HCT116 (cell line): ENCODE data around the gene PPP4R3A. TPM values are rescaled to one million over a fixed set of nuclear protein-coding genes. Genes with fewer than 3 reads are reported as not detected.

Experiments
- ATAC-seq: fragments of 200-7000 bp; cut with Tn5 transposase; 2 replicates; pipeline ENCODE4 v1.9.1; 2020; ENCODE audit warnings: mild to moderate bottlenecking, moderate library complexity
- BruUV-seq: library from RNA; stranded (reverse); fragments of 400-500 nt; replicated peaks from 2 replicates; lab custom pipeline; 2021; lab: Mats Ljungman, UMichigan
- CTCF ChIA-PET: fragments of 300-600 bp; sonication (Branson Sonifier 250); formaldehyde crosslinking; loops from one replicate; lab custom pipeline; 2021; ENCODE audit warnings: antibody characterized with exemption; lab: Charles Lee
- POLR2A ChIA-PET: fragments of 300-600, 350-600 bp; sonication (Branson Sonifier 250); formaldehyde crosslinking; loops from one replicate; lab custom pipeline; 2021; ENCODE audit warnings: antibody characterized with exemption; lab: Charles Lee
- RAD21 ChIA-PET, 2 experiments: fragments of 300-600 bp; sonication (Branson Sonifier 250); formaldehyde crosslinking; loops; one replicate each; lab custom pipeline; 2023; ENCODE audit warnings: low total read pairs in 2 of 2; ENCODE audit not compliant: uncharacterized antibody in 2 of 2, unreplicated experiment in 2 of 2, low non-redundant PET in 1 of 2; lab: Charles Lee
- DNase-seq: peaks from one replicate; pipeline ENCODE4 v3.0.0-alpha.2; 2010; ENCODE audit warnings: low read depth, low spot score
- H2AFZ ChIP-seq: fragments of 200-600 bp; shearing (Covaris generic), sonication (generic); 2 replicates; pipeline ENCODE4 v1.6.1; 2017; ENCODE audit warnings: low read depth, mixed run types, mixed read lengths, antibody characterized with exemption, low read length; ENCODE audit not compliant: poor library complexity, severe bottlenecking
- H3K27ac ChIP-seq: 2 replicates; pipeline ENCODE4 v1.5.1; 2012; ENCODE audit warnings: low read depth, low read length
- H3K27me3 ChIP-seq: fragments of 200-600 bp; sonication (generic); 2 replicates; pipeline ENCODE4 v1.6.1; 2016; ENCODE audit warnings: mixed run types, low read length, mixed read lengths; ENCODE audit not compliant: insufficient read depth
- H3K36me3 ChIP-seq, 2 experiments: fragments of 200-500 bp in 1 of 2; fragments of 200-600 bp in 1 of 2; sonication (Bioruptor generic) in 1 of 2; sonication (generic) in 1 of 2; 2 replicates each; pipeline versions ENCODE4 v1.5.1 to v1.6.1; 2014 to 2016; ENCODE audit warnings: low read length in 2 of 2, inconsistent platforms in 1 of 2, mixed read lengths in 1 of 2, mixed run types in 1 of 2; ENCODE audit not compliant: insufficient read depth in 2 of 2, control insufficient read depth in 1 of 2
- H3K4me1 ChIP-seq, 2 experiments: fragments of 200-600 bp in 1 of 2; sonication (generic) in 1 of 2; 2 replicates each; pipeline versions ENCODE4 v1.5.1 to v1.6.1; 2012 to 2017; ENCODE audit warnings: low read length in 2 of 2, inconsistent platforms in 1 of 2, mild to moderate bottlenecking in 1 of 2, mixed read lengths in 1 of 2, mixed run types in 1 of 2, moderate library complexity in 1 of 2; ENCODE audit not compliant: insufficient read depth in 2 of 2, control insufficient read depth in 1 of 2
- H3K4me2 ChIP-seq: fragments of 200-600 bp; sonication (generic); 2 replicates; pipeline ENCODE4 v1.6.1; 2017; ENCODE audit warnings: mixed run types, low read length, mixed read lengths
- H3K4me3 ChIP-seq, 2 experiments: fragments of 200-600 bp in 1 of 2; sonication (generic) in 1 of 2; replicated peaks in 1 of 2; 2 replicates each; pipeline ENCODE4 v1.5.1; 2011 to 2016; ENCODE audit warnings: low read length in 2 of 2, control low read depth in 1 of 2, low read depth in 1 of 2, mild to moderate bottlenecking in 1 of 2, mixed read lengths in 1 of 2, mixed run types in 1 of 2
- H3K79me2 ChIP-seq: fragments of 200-600 bp; sonication (generic); 2 replicates; pipeline ENCODE4 v1.6.1; 2017; ENCODE audit warnings: mild to moderate bottlenecking, mixed run types, low read length, moderate library complexity, mixed read lengths; ENCODE audit not compliant: insufficient read depth
- H3K9ac ChIP-seq: fragments of 200-600 bp; sonication (generic); 2 replicates; pipeline ENCODE4 v1.6.1; 2016; ENCODE audit warnings: low read length, mixed read lengths
- H3K9me2 ChIP-seq: fragments of 200-600 bp; sonication (generic), shearing (Covaris generic); 2 replicates; pipeline ENCODE4 v1.6.1; 2017; ENCODE audit warnings: mixed run types, mild to moderate bottlenecking, moderate library complexity; ENCODE audit not compliant: insufficient read depth
- H3K9me3 ChIP-seq, 2 experiments: fragments of 200-500 bp in 1 of 2; fragments of 200-600 bp in 1 of 2; sonication (Bioruptor generic) in 1 of 2; sonication (generic) in 1 of 2; 2 replicates each; pipeline ENCODE4 v1.6.1; 2014 to 2017; ENCODE audit warnings: low read length in 2 of 2, mixed read lengths in 2 of 2, inconsistent platforms in 1 of 2, low read depth in 1 of 2, mild to moderate bottlenecking in 1 of 2, mixed run types in 1 of 2, moderate library complexity in 1 of 2; ENCODE audit not compliant: control insufficient read depth in 1 of 2, insufficient read depth in 1 of 2
- H4K20me1 ChIP-seq: fragments of 200-600 bp; sonication (generic), shearing (Covaris generic); 2 replicates; pipeline ENCODE4 v1.6.1; 2017; ENCODE audit warnings: mixed run types, mild to moderate bottlenecking, moderate library complexity; ENCODE audit not compliant: insufficient read depth
- ATF3 ChIP-seq: IDR thresholded peaks from 2 replicates; pipeline ENCODE4 v1.6.1; 2012
- CBX3 ChIP-seq: IDR thresholded peaks from 2 replicates; pipeline ENCODE4 v1.6.1; 2012; ENCODE audit warnings: low read depth
- EGR1 ChIP-seq: IDR thresholded peaks from 2 replicates; pipeline ENCODE4 v1.6.1; 2012; ENCODE audit warnings: low read depth
- ELF1 ChIP-seq: IDR thresholded peaks from 2 replicates; pipeline ENCODE4 v1.6.1; 2012; ENCODE audit warnings: low read depth, borderline replicate concordance
- EZH2phosphoT487 ChIP-seq: fragments of 200-600 bp; IDR thresholded peaks from 2 replicates; pipeline ENCODE4 v1.6.1; 2018; ENCODE audit warnings: antibody characterized with exemption, borderline replicate concordance
- FOSL1 ChIP-seq: IDR thresholded peaks from 2 replicates; pipeline ENCODE4 v1.6.1; 2012; ENCODE audit warnings: low read depth
- POLR2A ChIP-seq: IDR thresholded peaks from 2 replicates; pipeline ENCODE4 v1.7.0; 2011; ENCODE audit warnings: borderline replicate concordance; ENCODE audit not compliant: insufficient read depth, insufficient read length; ENCODE audit errors: extremely low read depth
- POLR2AphosphoS5 ChIP-seq: IDR thresholded peaks from 2 replicates; pipeline ENCODE4 v1.6.1; 2011; ENCODE audit warnings: mild to moderate bottlenecking, low read depth, low read length, moderate library complexity
- RAD21 ChIP-seq: IDR thresholded peaks from 2 replicates; pipeline ENCODE4 v1.6.1; 2012; ENCODE audit warnings: low read depth, mild to moderate bottlenecking
- SIN3A ChIP-seq: IDR thresholded peaks from 2 replicates; pipeline ENCODE4 v1.6.1; 2012; ENCODE audit warnings: low read depth
- SP1 ChIP-seq: IDR thresholded peaks from 2 replicates; pipeline ENCODE4 v1.6.1; 2012; ENCODE audit warnings: low read depth
- SRF ChIP-seq: IDR thresholded peaks from 2 replicates; pipeline ENCODE4 v1.6.1; 2012; ENCODE audit warnings: low read depth
- YY1 ChIP-seq: IDR thresholded peaks from 2 replicates; pipeline ENCODE4 v1.6.1; 2011; ENCODE audit warnings: low read length, low read depth, moderate library complexity, mild to moderate bottlenecking; ENCODE audit not compliant: insufficient replicate concordance; ENCODE audit errors: extremely low read depth
- ZBTB33 ChIP-seq: IDR thresholded peaks from 2 replicates; pipeline ENCODE4 v1.6.1; 2011; ENCODE audit warnings: mild to moderate bottlenecking, low read length, moderate library complexity; ENCODE audit not compliant: insufficient replicate concordance; ENCODE audit errors: extremely low read depth
- intact Hi-C: fragments of 100-400 bp; cut with micrococcal nuclease; formaldehyde crosslinking; loops from 2 replicates; pipeline ENCODE4 v1.10.0; 2022
- total RNA-seq: library from RNA; stranded (reverse); gene quantifications from one replicate; pipeline ENCODE4 v1.2.1, GENCODE V29; 2021; ENCODE audit not compliant: unreplicated experiment
- TF ChIP-seq, protein P1 (sequence below): IDR thresholded peaks from 2 replicates; pipeline ENCODE4 v1.6.1; 2012; ENCODE audit warnings: low read depth
- TF ChIP-seq, protein P2 (sequence below), 3 experiments: fragments of 200-600 bp in 1 of 3; sonication (generic) in 1 of 3; IDR thresholded peaks in 2 of 3; conservative IDR thresholded peaks in 1 of 3; 2 replicates each; pipeline ENCODE4 v1.5.1; 2012 to 2017; ENCODE audit warnings: low read depth in 2 of 3, low read length in 2 of 3, antibody characterized with exemption in 1 of 3, borderline replicate concordance in 1 of 3, control low read depth in 1 of 3, mild to moderate bottlenecking in 1 of 3, mixed read lengths in 1 of 3, mixed run types in 1 of 3, moderate library complexity in 1 of 3; ENCODE audit not compliant: insufficient read depth in 1 of 3

The PPP4R3A gene
- total RNA-seq, 1 experiment from 2014 or later: 67.7 TPM

- H3K4me2 ChIP-seq: no peak overlapping the region
- DNase-seq: no peak
- no peaks in the 10 kb centered on the region for H3K27me3 ChIP-seq
- no TSS peak for BruUV-seq
- no peak for ATAC-seq
- H3K36me3 ChIP-seq: peaks cover 46 to 52% of the 10 kb centered on the region in 2 experiments
- no peaks in the 10 kb centered on the region for H3K4me1 ChIP-seq
- POLR2A ChIA-PET: no interaction called here
- H3K9ac ChIP-seq: no peak overlapping the region
- H3K9me2 ChIP-seq: no peaks in the 10 kb centered on the region
- H3K27ac ChIP-seq: no peak overlapping the region
- no peaks in the 10 kb centered on the region for H3K9me3 ChIP-seq
- H2AFZ ChIP-seq: no peak overlapping the region
- peaks cover 22% of the 10 kb centered on the region; the same call in 1 of the 2 replicates for H4K20me1 ChIP-seq
- RAD21 ChIA-PET: no interaction called here
- peaks cover 99% of the 10 kb centered on the region for H3K79me2 ChIP-seq
- intact Hi-C loops: no loop called here
- TF ChIP-seq, protein P1, sequence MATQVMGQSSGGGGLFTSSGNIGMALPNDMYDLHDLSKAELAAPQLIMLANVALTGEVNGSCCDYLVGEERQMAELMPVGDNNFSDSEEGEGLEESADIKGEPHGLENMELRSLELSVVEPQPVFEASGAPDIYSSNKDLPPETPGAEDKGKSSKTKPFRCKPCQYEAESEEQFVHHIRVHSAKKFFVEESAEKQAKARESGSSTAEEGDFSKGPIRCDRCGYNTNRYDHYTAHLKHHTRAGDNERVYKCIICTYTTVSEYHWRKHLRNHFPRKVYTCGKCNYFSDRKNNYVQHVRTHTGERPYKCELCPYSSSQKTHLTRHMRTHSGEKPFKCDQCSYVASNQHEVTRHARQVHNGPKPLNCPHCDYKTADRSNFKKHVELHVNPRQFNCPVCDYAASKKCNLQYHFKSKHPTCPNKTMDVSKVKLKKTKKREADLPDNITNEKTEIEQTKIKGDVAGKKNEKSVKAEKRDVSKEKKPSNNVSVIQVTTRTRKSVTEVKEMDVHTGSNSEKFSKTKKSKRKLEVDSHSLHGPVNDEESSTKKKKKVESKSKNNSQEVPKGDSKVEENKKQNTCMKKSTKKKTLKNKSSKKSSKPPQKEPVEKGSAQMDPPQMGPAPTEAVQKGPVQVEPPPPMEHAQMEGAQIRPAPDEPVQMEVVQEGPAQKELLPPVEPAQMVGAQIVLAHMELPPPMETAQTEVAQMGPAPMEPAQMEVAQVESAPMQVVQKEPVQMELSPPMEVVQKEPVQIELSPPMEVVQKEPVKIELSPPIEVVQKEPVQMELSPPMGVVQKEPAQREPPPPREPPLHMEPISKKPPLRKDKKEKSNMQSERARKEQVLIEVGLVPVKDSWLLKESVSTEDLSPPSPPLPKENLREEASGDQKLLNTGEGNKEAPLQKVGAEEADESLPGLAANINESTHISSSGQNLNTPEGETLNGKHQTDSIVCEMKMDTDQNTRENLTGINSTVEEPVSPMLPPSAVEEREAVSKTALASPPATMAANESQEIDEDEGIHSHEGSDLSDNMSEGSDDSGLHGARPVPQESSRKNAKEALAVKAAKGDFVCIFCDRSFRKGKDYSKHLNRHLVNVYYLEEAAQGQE: no peak
- TF ChIP-seq, protein P2, sequence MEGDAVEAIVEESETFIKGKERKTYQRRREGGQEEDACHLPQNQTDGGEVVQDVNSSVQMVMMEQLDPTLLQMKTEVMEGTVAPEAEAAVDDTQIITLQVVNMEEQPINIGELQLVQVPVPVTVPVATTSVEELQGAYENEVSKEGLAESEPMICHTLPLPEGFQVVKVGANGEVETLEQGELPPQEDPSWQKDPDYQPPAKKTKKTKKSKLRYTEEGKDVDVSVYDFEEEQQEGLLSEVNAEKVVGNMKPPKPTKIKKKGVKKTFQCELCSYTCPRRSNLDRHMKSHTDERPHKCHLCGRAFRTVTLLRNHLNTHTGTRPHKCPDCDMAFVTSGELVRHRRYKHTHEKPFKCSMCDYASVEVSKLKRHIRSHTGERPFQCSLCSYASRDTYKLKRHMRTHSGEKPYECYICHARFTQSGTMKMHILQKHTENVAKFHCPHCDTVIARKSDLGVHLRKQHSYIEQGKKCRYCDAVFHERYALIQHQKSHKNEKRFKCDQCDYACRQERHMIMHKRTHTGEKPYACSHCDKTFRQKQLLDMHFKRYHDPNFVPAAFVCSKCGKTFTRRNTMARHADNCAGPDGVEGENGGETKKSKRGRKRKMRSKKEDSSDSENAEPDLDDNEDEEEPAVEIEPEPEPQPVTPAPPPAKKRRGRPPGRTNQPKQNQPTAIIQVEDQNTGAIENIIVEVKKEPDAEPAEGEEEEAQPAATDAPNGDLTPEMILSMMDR (IDR thresholded peaks at IDR 0.05 in 2 of 3, conservative IDR thresholded peaks at IDR 0.05 in 1 of 3; ENCODE audit: borderline replicate concordance in 1 of 3, insufficient read depth in 1 of 3, low read depth in 2 of 3, low read length in 2 of 3): no peak
- TF ChIP-seq ZBTB33 (no peak), FOSL1 (no peak), CBX3 (no peak), EZH2phosphoT487 (no peak), SRF (no peak), SP1 (no peak), ATF3 (no peak), POLR2A (no peak), YY1 (no peak), POLR2AphosphoS5 (no peak), ELF1 (no peak), RAD21 (no peak), EGR1 (no peak), SIN3A (no peak)
- CTCF ChIA-PET: no interaction called here
- no peak overlapping the region for H3K4me3 ChIP-seq
Observed at GRCh38 chr14:91482263-91483013, 27.7 kb downstream of the PPP4R3A start.
